ENCODE data around the gene PRR23E.

DNA sequence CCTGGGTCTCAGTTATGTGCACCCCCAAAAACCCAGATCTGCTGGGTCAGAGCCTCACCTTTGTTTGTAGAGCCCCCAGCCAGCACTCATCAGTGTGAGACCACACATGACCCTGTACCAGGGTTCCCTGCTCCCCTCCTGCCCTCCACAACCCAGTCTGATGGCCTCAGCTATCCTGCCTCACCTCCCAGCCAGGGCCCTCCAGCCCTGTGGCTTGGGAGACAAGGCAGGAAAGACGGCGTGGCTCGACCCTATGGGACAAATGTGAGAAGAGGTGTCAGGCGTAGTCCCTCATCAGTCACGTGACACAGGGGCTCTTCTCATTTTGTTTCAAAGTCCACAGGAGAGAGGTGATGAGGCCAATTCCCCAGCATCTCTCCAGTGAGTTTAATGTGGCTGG lies 28.3 kb upstream of the PRR23E start:
- no peak for TF ChIP-seq CTCF (IDR thresholded peaks at IDR 0.05; ENCODE audit: insufficient read depth, low read length)
- no peak for TF ChIP-seq REST (IDR thresholded peaks at IDR 0.05; ENCODE audit: insufficient replicate concordance, low read depth)
- TF ChIP-seq GABPA (IDR thresholded peaks at IDR 0.05; ENCODE audit: low read depth): no peak
- no peak for TF ChIP-seq SPI1 (IDR thresholded peaks at IDR 0.05; ENCODE audit: borderline replicate concordance, low read depth)
